ENCODE data around the gene AKR1D1.

DNA sequence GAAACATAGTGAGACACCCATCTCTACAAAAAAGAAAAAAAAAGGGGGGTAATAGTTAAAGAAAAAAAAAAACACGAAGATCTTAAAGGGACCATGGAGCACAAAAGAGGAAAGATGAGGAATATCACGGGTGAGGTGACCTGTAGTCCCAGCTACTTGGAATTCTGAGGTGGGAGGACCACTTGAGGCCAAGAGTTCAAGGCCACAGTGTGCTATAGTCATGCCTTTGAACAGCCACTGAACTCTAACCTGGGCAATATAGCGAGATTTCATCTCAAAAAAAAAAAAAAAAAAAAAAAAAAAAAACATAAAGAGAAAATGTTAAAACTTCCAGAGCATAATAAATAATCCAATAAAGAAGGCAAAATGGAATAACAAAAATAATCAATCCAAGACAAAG is 23.6 kb downstream of the AKR1D1 start:
- TF ChIP-seq POLR2A (IDR thresholded peaks at IDR 0.05): no peak
- TF ChIP-seq, protein P1, sequence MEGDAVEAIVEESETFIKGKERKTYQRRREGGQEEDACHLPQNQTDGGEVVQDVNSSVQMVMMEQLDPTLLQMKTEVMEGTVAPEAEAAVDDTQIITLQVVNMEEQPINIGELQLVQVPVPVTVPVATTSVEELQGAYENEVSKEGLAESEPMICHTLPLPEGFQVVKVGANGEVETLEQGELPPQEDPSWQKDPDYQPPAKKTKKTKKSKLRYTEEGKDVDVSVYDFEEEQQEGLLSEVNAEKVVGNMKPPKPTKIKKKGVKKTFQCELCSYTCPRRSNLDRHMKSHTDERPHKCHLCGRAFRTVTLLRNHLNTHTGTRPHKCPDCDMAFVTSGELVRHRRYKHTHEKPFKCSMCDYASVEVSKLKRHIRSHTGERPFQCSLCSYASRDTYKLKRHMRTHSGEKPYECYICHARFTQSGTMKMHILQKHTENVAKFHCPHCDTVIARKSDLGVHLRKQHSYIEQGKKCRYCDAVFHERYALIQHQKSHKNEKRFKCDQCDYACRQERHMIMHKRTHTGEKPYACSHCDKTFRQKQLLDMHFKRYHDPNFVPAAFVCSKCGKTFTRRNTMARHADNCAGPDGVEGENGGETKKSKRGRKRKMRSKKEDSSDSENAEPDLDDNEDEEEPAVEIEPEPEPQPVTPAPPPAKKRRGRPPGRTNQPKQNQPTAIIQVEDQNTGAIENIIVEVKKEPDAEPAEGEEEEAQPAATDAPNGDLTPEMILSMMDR (IDR thresholded peaks at IDR 0.05): no peak

Data from thyroid gland (tissue), 4 donors.